Ovary (tissue), 3 donors: ENCODE results near the gene CEMIP.

Experiments used
- CTCF ChIP-seq, 3 donors: fragments of 450-650 bp in 2 of 3; fragments of 200-600 bp in 1 of 3; IDR thresholded peaks; one replicate each; pipeline versions ENCODE4 v1.5.1 to v1.8.0; 2016 to 2022; ENCODE audit warnings: antibody characterized with exemption in 3 of 3, mild to moderate bottlenecking in 1 of 3
- EP300 ChIP-seq: sonication (generic); formaldehyde crosslinking; IDR thresholded peaks from one replicate; pipeline ENCODE4 v1.6.1; 2017; ENCODE audit warnings: antibody characterized with exemption
- POLR2A ChIP-seq: fragments of 450-650 bp; IDR thresholded peaks from one replicate; pipeline ENCODE4 v1.6.1; 2017; ENCODE audit warnings: antibody characterized with exemption, mild to moderate bottlenecking, moderate library complexity
- donor health status: DM: no; HTN: no; CAD: no.

- TF ChIP-seq EP300 (no peak), CTCF (IDR thresholded peaks at IDR 0.05) (no peak), POLR2A (no peak)
Measured at GRCh38 chr15:81000144-81000623, 221.0 kb downstream of the CEMIP start.
